Jurkat, Clone E6-1 (cell line): ENCODE measurements around the gene TM7SF3. TPM values are rescaled to one million over a fixed set of nuclear protein-coding genes. Genes with fewer than 3 reads are reported as not detected.
"Not testable (repeated sequence)": the region's sequence is repeated elsewhere in the genome, so short reads cannot be mapped to it uniquely, and the experiment has no call there.

Source experiments
- DNase-seq: peaks from one replicate; pipeline ENCODE4 v3.0.0-alpha.2; 2011; ENCODE audit warnings: low read depth, low spot score
- H3K4me3 ChIP-seq: 2 replicates; pipeline ENCODE4 v1.5.1; 2011; ENCODE audit warnings: mild to moderate bottlenecking, low read length, control low read depth, moderate library complexity
- polyA plus RNA-seq: library from polyadenylated mRNA; unstranded; fragments of >200 nt; gene quantifications from one replicate; pipeline ENCODE4 v1.2.1, GENCODE V29; 2012; ENCODE audit warnings: missing spikeins; ENCODE audit not compliant: insufficient read length, insufficient read depth

The TM7SF3 gene, protein sequence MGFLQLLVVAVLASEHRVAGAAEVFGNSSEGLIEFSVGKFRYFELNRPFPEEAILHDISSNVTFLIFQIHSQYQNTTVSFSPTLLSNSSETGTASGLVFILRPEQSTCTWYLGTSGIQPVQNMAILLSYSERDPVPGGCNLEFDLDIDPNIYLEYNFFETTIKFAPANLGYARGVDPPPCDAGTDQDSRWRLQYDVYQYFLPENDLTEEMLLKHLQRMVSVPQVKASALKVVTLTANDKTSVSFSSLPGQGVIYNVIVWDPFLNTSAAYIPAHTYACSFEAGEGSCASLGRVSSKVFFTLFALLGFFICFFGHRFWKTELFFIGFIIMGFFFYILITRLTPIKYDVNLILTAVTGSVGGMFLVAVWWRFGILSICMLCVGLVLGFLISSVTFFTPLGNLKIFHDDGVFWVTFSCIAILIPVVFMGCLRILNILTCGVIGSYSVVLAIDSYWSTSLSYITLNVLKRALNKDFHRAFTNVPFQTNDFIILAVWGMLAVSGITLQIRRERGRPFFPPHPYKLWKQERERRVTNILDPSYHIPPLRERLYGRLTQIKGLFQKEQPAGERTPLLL
- 85.1 TPM for polyA plus RNA-seq

DNA sequence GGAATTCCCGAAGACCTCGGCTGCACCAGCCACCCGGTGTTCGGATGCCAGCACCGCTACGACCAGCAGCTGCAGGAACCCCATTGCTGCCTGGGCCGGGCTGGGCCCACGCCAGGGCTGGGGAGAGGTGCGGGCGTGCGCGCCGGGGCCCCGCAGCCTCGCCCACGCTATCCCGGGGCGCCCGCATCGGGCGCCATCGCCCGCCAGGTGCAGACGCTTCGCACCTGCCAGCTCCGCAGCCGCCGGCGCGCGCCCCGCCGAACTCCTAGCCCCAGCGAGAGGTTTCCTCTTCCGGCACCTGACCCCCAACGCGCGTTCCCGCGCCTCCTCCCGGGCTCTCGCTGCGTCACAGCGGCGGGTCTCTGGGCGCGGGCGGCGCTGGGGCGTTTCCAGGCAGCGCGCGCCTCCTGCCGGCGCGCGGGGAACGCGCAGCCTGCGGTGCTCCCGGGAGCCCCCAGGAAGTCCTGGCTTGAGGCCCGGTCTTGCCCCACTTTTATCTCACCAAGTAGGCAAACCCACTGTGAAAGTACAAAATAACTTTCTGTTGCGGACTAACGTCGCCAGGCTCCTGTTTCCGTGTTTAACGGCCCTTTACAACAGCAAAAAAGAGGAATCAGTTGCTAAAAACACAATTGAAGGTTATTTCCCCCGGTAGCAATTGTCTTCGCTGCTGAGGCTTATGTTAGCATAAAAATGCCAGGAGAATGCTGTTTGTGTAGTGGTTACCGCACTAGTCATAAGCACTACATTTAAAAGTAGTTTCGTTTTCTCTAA, at the start of gene TM7SF3:
TSS of gene TM7SF3 (minus strand) at position 300 of the 774 bp plus-strand sequence. CDS start at position 84, 216 bp downstream.
- H3K4me3 ChIP-seq = peak within 1 kb of the TSS; percentile 94
- peak; percentile 95 for DNase-seq

DNA sequence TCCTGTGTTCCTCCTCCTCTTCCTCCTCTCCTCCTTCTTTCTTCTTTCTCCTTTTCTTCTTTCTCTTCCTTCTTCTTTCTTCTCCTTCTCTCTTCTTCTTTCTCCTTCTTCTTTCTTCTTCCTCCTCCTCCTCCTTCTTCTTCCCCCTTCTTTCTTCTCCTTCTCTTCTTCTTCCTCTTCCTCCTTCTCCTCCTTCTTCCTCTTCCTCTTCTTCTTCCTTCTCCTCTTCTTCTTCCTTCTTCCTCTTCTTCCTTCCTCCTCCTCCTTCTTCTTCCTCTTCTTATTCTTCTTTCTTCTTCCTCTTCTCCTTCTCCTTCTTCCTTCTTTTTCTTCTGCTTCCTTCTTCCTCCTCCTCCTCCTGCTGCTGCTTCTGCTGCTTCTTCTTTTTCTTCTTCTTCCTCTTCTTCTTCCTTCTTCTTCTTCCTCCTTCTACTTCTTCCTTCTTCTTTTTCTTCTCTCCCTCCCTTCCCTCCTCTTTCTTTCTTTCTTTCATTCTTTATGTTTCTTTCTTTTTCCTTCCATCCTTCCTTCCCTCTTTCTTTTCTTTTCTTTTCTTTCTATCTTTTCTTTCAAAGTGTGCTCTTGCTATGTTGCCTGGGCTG, 49.2 kb upstream of the TM7SF3 start:
- no peak overlapping the region for H3K4me3 ChIP-seq
- no peak for DNase-seq

DNA sequence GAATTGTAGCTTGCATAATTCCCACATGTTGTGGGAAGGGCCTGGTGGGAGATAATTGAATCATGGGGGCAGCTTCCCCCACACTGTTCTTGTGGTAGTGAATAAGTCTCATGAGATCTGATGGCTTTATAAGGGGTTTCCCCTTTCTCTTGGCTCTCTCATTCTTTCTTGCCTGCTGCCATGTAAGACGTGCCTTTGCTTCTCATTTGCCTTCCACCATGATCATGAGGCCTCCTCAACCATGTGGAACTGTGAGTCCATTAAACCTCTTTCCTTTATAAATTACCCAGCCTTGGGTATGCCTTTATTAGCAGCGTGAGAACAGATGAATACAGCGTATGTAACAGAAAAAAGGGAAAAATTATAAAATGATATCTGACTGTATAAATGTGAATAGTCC, 47.1 kb upstream of the TM7SF3 start:
- no peak for DNase-seq
- H3K4me3 ChIP-seq = no peak overlapping the region

DNA sequence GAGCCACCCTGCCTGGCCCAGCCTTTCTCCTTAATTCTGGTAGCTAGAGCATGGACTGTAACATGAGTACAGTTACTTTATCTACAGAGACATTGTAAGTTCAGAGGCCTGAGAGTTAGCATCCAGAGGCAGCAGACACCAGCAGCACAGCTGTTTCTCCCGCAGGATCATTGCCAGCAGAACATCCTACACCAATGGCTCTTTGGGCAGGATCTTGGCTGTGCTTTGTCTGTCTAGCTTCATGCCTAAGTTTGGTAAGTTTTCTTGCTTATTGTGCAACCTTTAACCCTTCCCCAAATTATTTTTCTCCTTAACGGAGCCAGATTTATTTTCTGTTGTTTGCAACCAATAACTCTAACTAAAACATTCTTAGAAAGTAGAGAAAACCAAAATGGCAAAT, 46.6 kb upstream of the TM7SF3 start:
- no peak overlapping the region for H3K4me3 ChIP-seq
- no peak for DNase-seq

- no peak for DNase-seq
- H3K4me3 ChIP-seq = no peak overlapping the region
Measured at GRCh38 chr12:27057543-27057942, 43.4 kb upstream of the TM7SF3 start.

DNA sequence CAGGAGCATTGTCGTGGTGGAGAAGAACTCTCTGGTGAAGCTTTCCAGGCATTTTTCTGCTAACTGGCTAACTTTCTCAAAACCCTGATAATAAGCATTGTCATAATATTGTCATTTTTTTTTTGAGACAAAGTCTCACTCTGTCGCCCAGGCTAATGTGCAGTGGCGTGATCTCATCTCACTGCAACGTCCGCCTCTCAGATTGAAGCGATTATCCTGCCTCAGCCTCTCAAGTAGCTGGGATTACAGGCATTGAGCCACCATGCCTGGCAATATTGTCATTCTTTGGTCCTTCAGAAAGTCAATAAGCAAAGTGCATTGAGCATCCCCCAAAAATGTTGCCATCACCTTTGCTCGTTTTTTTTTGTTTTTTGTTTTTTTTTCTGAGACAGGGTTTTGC, 41.8 kb upstream of the TM7SF3 start:
- no peak for DNase-seq
- no peak overlapping the region for H3K4me3 ChIP-seq

GRCh38 chr12:27052742-27053141, 38.6 kb upstream of the TM7SF3 start:
- H3K4me3 ChIP-seq = no peak overlapping the region
- DNase-seq = no peak

GRCh38 chr12:27052176-27052575, 38.0 kb upstream of the TM7SF3 start:
- H3K4me3 ChIP-seq = no peak overlapping the region
- DNase-seq = no peak

- no peak overlapping the region for H3K4me3 ChIP-seq
- DNase-seq = no peak
Measured at GRCh38 chr12:27048822-27049752, 34.9 kb upstream of the TM7SF3 start.

GRCh38 chr12:27042018-27042417, 27.8 kb upstream of the TM7SF3 start:
- not testable (repeated sequence) for H3K4me3 ChIP-seq, DNase-seq

GRCh38 chr12:27040637-27041036, 26.5 kb upstream of the TM7SF3 start:
- H3K4me3 ChIP-seq, DNase-seq: not testable (repeated sequence)

GRCh38 chr12:27034607-27035293, 20.6 kb upstream of the TM7SF3 start:
- no peak for DNase-seq

GRCh38 chr12:27032679-27033078, 18.5 kb upstream of the TM7SF3 start:
- DNase-seq = no peak
- H3K4me3 ChIP-seq = no peak overlapping the region

More at GRCh38 chr12:27034607-27035293, 20.6 kb upstream of the TM7SF3 start:
- H3K4me3 ChIP-seq = no peak overlapping the region

- no peak for DNase-seq
- H3K4me3 ChIP-seq = no peak overlapping the region
Measured at GRCh38 chr12:27031531-27031930, 17.3 kb upstream of the TM7SF3 start.

DNA sequence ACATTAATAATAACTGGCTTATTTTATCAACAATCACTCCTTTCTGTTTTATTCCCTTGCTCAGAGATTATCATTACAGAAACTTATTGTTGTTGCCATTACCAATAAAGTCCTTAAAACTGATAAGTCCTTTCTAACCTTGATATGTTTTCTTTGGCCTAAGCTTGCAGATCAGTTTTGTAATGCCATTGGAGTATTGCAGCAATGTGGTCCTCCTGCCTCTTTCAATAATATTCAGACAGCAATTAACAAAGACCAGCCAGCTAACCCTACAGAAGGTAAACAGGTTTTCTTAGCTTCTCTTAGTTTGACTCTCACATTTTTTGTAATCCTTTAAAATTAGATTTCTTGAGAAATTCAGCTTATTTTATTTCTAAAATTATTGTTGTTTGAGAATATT, 12.1 kb upstream of the TM7SF3 start:
- no peak overlapping the region for H3K4me3 ChIP-seq
- no peak for DNase-seq

- H3K4me3 ChIP-seq = no peak overlapping the region
- no peak for DNase-seq
Measured at GRCh38 chr12:27025116-27025515, 10.9 kb upstream of the TM7SF3 start.

DNA sequence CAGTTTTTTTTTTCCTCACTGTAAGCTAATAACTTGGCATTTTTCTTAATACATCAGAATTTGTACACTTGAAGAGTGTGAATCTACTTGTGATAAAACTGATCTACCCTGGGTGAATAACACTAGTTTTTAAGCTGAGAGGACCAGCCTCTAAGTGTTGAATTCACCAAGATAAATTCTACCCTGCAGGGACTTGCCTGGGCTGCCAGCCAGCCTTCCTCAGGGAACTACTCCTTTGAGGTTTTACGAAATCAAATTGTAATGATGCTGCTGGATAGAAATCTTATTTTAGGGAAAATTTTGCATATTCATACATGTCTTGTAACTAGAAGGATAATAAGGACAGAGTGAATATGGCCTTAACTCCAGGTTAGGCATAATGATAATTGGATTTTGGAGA, 10.1 kb upstream of the TM7SF3 start:
- H3K4me3 ChIP-seq = no peak overlapping the region
- no peak for DNase-seq

DNA sequence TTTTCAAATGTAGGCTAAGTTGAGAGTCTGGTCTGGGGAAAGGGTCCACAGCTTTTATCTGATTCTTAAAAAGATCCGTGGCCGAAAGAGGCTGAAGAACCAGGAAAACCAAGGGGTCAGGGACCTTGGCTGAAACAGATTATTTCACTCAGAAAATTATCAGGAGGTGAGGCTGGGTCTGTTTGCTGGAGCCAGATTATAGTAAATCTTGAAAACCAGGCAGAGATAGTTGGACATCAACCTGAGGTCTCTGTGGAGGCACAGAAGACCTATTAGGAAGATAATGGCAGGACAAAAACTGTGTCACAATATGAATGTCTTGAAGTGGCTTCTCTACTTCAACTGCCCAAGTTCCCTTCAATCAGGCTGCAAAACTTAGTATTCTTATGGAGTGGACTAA, 6.6 kb upstream of the TM7SF3 start:
- no peak overlapping the region for H3K4me3 ChIP-seq
- no peak for DNase-seq
